Anterior cingulate cortex (tissue), 58 donors: ENCODE results near the gene LRIG2.
"Not testable (repeated sequence)": the region's sequence is repeated elsewhere in the genome, so short reads cannot be mapped to it uniquely, and the experiment has no call there.

Experiments
- DNase-seq, 58 donors: peaks; one replicate each; lab custom pipeline; 2025; lab: John Stamatoyannopoulos, UW

Gene LRIG2

GRCh38 chr1:113123737-113124136 lies 50.7 kb downstream of the LRIG2 start:
- peak in 1 of 58 donors; percentile 10 for DNase-seq

- DNase-seq: no peak
These were observed 51.4 kb downstream of the LRIG2 start for GRCh38 chr1:113124366-113124765.

- no peak for DNase-seq
These were observed 52.5 kb downstream of the LRIG2 start for GRCh38 chr1:113125517-113125916.

GRCh38 chr1:113126207-113126606 lies 53.2 kb downstream of the LRIG2 start:
- DNase-seq: no peak

GRCh38 chr1:113128116-113128515 lies 55.1 kb downstream of the LRIG2 start:
- DNase-seq: no peak

- no peak for DNase-seq
These were observed 56.7 kb downstream of the LRIG2 start for GRCh38 chr1:113129529-113130185.

- no peak for DNase-seq
These were observed 60.0 kb downstream of the LRIG2 start for GRCh38 chr1:113133038-113133437.

- DNase-seq: no peak
These were observed 60.8 kb downstream of the LRIG2 start for GRCh38 chr1:113133759-113134158.

GRCh38 chr1:113135460-113135859 lies 62.5 kb downstream of the LRIG2 start:
- no peak for DNase-seq

GRCh38 chr1:113136476-113136875 lies 63.5 kb downstream of the LRIG2 start:
- no peak for DNase-seq

- no peak for DNase-seq
These were observed 64.6 kb downstream of the LRIG2 start for GRCh38 chr1:113137563-113137962.

- no peak for DNase-seq
These were observed 65.8 kb downstream of the LRIG2 start for GRCh38 chr1:113138778-113139177.

GRCh38 chr1:113140176-113140575 lies 67.2 kb downstream of the LRIG2 start:
- no peak for DNase-seq

- peak in 55 of 58 donors; percentile 9 to 74 (median 43) for DNase-seq
These were observed 67.8 kb downstream of the LRIG2 start for GRCh38 chr1:113140588-113141446.

GRCh38 chr1:113141650-113142473 lies 68.9 kb downstream of the LRIG2 start:
- no peak for DNase-seq

GRCh38 chr1:113142791-113143190 lies 69.8 kb downstream of the LRIG2 start:
- no peak for DNase-seq

- DNase-seq: no peak
These were observed 73.5 kb downstream of the LRIG2 start for GRCh38 chr1:113146242-113147072.

GRCh38 chr1:113147073-113147625 lies 74.2 kb downstream of the LRIG2 start:
- no peak for DNase-seq

- no peak for DNase-seq
These were observed 74.8 kb downstream of the LRIG2 start for GRCh38 chr1:113147826-113148225.

- not testable (repeated sequence) for DNase-seq
These were observed 77.5 kb downstream of the LRIG2 start for GRCh38 chr1:113150494-113150893.
